ENCODE measurements around the gene IL34.

IL34 gene

DNA sequence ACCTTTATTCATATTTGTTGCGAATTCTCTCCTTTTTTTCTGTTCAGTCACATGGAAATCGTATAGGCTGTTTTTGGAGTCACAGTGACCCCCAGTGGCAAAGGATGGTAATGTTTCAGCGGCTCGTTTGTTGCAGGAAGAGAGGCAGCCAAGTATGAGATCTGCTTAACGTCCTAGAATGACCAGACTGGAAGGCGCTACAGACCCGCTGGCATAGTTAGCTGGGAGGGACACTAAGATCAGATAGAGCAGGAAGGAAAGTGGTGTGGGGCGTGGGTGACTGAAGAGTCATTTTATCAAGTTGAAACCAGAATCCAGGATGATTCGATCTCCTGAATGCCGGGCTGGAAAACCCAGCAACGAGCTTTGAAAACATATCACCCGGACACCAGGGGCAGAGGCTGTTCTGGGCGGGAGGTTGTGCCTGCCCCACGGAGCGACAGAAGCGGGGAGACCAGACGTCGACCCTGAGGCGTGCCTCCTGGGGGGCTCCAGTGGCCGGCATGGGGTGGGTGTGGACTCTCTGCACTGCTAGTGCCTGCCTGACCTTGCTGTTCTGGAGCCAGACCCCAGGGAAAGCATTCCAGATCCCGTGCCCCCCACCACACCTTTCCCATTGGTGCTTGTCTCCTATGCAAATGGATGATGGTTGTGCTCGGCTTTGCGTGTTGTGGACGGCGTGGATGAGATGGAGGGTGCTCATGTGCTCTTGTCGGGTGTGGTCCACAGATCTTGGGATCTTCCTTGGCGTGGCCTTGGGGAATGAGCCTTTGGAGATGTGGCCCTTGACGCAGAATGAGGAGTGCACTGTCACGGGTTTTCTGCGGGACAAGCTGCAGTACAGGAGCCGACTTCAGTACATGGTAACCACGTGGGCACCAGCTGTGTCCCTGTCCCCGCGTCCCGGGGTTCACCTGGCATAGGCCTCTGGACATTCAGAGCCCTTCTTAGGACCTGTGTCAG lies 7.7 kb downstream of the IL34 start:
- TF ChIP-seq CTCF (conservative IDR thresholded peaks at IDR 0.05; ENCODE audit: low read depth, low read length) = peak; percentile 87
- peak; percentile 90 for DNase-seq (ENCODE audit: low read depth)
- peak overlapping the region; percentile 55 for H3K4me3 ChIP-seq (ENCODE audit: low read depth, low read length)

DNA sequence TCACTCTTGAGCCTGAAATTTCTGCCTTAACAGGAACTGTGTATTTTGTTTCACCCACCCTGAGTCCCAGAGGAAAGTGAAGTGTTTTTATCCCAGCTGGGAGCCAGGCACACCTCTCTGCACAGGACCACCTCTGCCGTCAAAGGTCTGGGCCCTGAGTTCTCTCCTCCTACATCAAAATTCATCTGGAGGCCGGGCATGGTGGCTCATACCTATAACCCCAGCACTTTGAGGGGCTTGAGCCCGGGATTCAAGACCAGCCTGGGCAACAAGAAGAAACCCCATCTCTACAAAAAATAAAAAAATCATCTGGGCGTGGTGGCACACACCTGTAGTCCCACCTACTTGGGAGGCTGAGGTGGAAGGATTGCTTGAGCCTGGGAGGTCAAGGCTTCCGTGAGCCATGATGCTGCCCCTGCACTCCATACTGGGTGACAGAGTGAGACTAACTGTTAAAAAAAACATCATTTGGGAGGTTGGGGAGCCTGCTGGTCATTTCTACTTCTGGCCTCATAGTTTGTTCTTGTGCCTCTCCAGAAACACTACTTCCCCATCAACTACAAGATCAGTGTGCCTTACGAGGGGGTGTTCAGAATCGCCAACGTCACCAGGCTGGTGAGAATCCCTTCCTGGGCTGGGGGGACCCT lies 9.8 kb downstream of the IL34 start:
- no peak overlapping the region for H3K4me3 ChIP-seq (ENCODE audit: low read depth, low read length)
- no peak for DNase-seq (ENCODE audit: low read depth)
- no peak for TF ChIP-seq CTCF (conservative IDR thresholded peaks at IDR 0.05; ENCODE audit: low read depth, low read length)

- peak; percentile 1 for TF ChIP-seq CTCF (conservative IDR thresholded peaks at IDR 0.05; ENCODE audit: low read depth, low read length)
- DNase-seq (ENCODE audit: low read depth) = no peak
- no peak overlapping the region for H3K4me3 ChIP-seq (ENCODE audit: low read depth, low read length)
Measured at GRCh38 chr16:70656712-70657263, 10.4 kb downstream of the IL34 start.

DNA sequence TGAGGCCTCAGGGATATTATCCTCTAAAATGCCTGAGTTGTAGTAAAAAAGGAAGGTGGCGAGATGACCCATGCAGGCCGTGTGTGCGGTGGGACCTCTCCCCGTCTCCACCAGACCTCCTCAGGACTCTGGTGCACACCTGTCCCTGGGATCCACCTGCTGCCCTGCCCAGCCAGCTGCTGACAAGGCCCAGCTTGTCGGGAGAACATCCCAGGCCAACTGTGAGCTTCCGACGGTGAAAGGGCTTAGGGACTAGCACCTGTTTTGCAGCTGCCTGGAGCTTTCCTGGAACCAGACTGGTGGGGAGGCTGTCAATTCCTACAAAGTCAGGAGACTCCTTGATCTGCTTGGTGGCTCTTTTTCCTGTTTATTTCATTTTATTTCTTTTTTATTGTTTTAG lies 11.6 kb downstream of the IL34 start:
- TF ChIP-seq CTCF (conservative IDR thresholded peaks at IDR 0.05; ENCODE audit: low read depth, low read length) = no peak
- DNase-seq (ENCODE audit: low read depth) = no peak
- H3K4me3 ChIP-seq (ENCODE audit: low read depth, low read length) = no peak overlapping the region

DNA sequence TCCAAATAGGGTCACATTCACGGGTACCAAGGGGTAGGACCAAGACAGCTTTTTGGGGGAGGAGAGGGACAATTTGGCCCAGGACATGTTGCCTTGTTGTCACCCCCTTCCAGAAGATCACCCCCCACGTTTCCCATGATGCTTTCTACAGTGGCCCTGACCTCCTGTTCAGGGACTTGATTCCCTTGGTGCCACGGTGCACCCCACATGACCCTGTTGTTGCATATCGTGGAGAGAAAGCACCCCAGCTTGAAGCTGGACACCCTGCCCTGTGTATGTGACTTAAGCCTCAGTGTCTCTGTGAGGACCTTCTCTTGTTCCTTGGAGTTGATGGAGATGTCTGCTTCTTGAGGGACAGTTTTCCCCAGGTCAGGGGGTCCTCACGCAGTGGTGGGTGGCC lies 12.6 kb downstream of the IL34 start:
- no peak for DNase-seq (ENCODE audit: low read depth)
- no peak overlapping the region for H3K4me3 ChIP-seq (ENCODE audit: low read depth, low read length)
- TF ChIP-seq CTCF (conservative IDR thresholded peaks at IDR 0.05; ENCODE audit: low read depth, low read length) = no peak

DNA sequence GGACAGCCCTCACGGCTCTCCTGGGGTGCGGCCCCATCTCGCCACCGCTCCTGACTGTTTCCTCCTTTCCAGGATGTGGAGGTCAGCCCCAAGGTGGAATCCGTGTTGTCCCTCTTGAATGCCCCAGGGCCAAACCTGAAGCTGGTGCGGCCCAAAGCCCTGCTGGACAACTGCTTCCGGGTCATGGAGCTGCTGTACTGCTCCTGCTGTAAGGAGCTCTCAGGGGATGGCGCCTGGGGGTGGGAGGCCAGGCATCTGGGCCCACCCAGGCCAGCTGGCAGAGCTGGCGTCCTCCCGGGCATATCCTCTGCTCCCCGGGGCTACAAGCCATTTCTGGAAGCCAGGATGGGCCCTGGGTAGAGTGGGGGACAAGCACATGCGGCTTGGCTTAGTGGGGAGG lies 13.2 kb downstream of the IL34 start:
- H3K4me3 ChIP-seq (ENCODE audit: low read depth, low read length) = no peak overlapping the region
- no peak for DNase-seq (ENCODE audit: low read depth)

More for the DNA sequence above, 13.2 kb downstream of the IL34 start:
- no peak for TF ChIP-seq CTCF (conservative IDR thresholded peaks at IDR 0.05; ENCODE audit: low read depth, low read length)
